Measurements from ENCODE around the gene WWOX.

Gene WWOX

DNA sequence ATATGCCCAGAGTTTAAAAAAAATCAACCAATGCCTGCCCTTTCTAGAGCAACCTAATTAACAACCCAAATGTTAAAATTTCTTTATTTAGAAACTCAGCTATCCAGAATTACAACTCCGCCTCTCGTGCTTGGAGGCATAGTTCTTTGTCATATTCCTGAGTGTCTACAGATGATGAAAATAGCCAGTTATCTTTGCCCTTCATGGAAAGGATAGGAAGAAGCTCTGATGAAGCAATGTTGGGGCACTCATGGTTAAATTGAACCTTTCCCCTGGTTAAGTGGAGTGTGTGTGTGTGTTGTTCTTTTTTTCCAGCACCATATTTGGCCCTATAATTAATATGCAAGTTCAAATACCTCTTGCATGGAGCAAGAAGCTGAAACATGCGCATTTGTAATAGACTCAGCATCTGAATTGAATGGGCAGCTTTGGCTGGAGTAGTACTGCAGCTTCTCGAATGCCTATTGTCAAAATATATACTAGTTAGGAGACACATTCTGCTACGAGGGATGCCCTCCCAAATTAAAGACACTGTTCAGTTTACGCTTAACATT lies 506.2 kb downstream of the WWOX start:
- H3K4me3 ChIP-seq (ENCODE audit: insufficient read depth, low read depth, low read length, poor library complexity, severe bottlenecking), result no peak overlapping the region
- no peaks in the 10 kb centered on the region for H3K9me3 ChIP-seq (ENCODE audit: control insufficient read depth, low read length)
- no peak for DNase-seq
- no peak overlapping the region for H3K27ac ChIP-seq (ENCODE audit: insufficient read depth, low read length, poor library complexity, severe bottlenecking)
- H3K36me3 ChIP-seq (ENCODE audit: control insufficient read depth, insufficient read depth, low read length), result no peaks in the 10 kb centered on the region
- H3K4me1 ChIP-seq (ENCODE audit: control insufficient read depth, insufficient read depth, low read length, poor library complexity, severe bottlenecking), result no peaks in the 10 kb centered on the region
- no peaks in the 10 kb centered on the region for H3K27me3 ChIP-seq (replicated peaks; ENCODE audit: control insufficient read depth, insufficient read depth, low read length, poor library complexity, severe bottlenecking)

DNA sequence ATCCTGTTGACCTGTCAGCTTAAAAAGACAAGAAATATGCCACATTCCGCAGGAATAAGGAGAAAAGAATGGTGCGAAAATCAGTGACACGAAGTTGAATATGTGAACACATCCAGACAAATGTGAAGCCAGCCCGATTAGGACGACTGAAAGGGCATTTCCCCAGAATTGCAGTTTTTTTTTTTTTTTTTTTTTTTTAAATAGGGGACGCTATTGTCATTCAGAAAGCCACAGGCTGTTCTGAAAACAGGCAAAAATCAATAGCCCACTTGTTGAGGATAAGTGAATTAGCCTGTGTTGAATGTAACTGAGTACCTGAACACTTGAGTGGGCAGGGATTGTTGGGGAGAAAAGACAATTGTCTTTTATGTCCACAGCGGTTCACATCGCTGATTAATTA lies 507.1 kb downstream of the WWOX start:
- Histone ChIP-seq H3K27me3 (replicated peaks; ENCODE audit: control insufficient read depth, insufficient read depth, low read length, poor library complexity, severe bottlenecking) (no peaks in the 10 kb centered on the region), H3K4me1 (ENCODE audit: control insufficient read depth, insufficient read depth, low read length, poor library complexity, severe bottlenecking) (no peaks in the 10 kb centered on the region), H3K4me3 (ENCODE audit: insufficient read depth, low read depth, low read length, poor library complexity, severe bottlenecking) (no peak overlapping the region), H3K27ac (ENCODE audit: insufficient read depth, low read length, poor library complexity, severe bottlenecking) (no peak overlapping the region), H3K9me3 (ENCODE audit: control insufficient read depth, low read length) (no peaks in the 10 kb centered on the region), H3K36me3 (ENCODE audit: control insufficient read depth, insufficient read depth, low read length) (no peaks in the 10 kb centered on the region)
- no peak for DNase-seq

GRCh38 chr16:78607022-78607421 lies 507.6 kb downstream of the WWOX start:
- H3K4me3 ChIP-seq (ENCODE audit: insufficient read depth, low read depth, low read length, poor library complexity, severe bottlenecking), result no peak overlapping the region
- no peaks in the 10 kb centered on the region for H3K4me1 ChIP-seq (ENCODE audit: control insufficient read depth, insufficient read depth, low read length, poor library complexity, severe bottlenecking)
- no peaks in the 10 kb centered on the region for H3K27me3 ChIP-seq (replicated peaks; ENCODE audit: control insufficient read depth, insufficient read depth, low read length, poor library complexity, severe bottlenecking)
- H3K36me3 ChIP-seq (ENCODE audit: control insufficient read depth, insufficient read depth, low read length), result no peaks in the 10 kb centered on the region
- no peak for DNase-seq
- no peaks in the 10 kb centered on the region for H3K9me3 ChIP-seq (ENCODE audit: control insufficient read depth, low read length)
- H3K27ac ChIP-seq (ENCODE audit: insufficient read depth, low read length, poor library complexity, severe bottlenecking), result no peak overlapping the region

- Histone ChIP-seq H3K36me3 (ENCODE audit: control insufficient read depth, insufficient read depth, low read length) (no peaks in the 10 kb centered on the region), H3K4me3 (ENCODE audit: insufficient read depth, low read depth, low read length, poor library complexity, severe bottlenecking) (no peak overlapping the region), H3K27ac (ENCODE audit: insufficient read depth, low read length, poor library complexity, severe bottlenecking) (no peak overlapping the region), H3K27me3 (replicated peaks; ENCODE audit: control insufficient read depth, insufficient read depth, low read length, poor library complexity, severe bottlenecking) (no peaks in the 10 kb centered on the region), H3K9me3 (ENCODE audit: control insufficient read depth, low read length) (no peaks in the 10 kb centered on the region), H3K4me1 (ENCODE audit: control insufficient read depth, insufficient read depth, low read length, poor library complexity, severe bottlenecking) (no peaks in the 10 kb centered on the region)
- no peak for DNase-seq
Measured at GRCh38 chr16:78607465-78607864, 508.0 kb downstream of the WWOX start.

DNA sequence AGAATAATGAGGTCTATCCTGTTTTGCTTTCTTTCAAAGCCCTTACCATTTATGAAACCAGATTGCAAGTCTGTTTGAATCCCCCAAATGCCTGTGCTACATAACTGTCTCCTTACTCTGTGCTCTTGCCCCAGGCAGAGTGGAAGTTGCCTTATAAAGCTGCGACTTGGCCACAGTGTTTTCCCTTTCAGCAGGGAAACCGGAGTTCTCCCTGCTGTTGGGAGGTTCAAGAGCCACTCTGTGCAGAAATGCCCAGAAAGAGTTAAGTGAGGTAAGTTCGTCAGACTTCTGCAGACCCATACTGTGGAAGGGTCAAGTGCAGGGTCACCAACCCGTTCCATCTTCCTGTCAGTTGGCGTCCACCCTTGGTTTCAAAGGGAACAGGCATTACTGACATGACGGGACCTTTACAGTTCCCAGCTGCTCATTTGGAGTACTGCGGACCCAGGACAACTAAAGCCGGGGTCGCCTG lies 508.9 kb downstream of the WWOX start:
- Histone ChIP-seq H3K4me1 (ENCODE audit: control insufficient read depth, insufficient read depth, low read length, poor library complexity, severe bottlenecking) (no peaks in the 10 kb centered on the region), H3K4me3 (ENCODE audit: insufficient read depth, low read depth, low read length, poor library complexity, severe bottlenecking) (no peak overlapping the region), H3K27ac (ENCODE audit: insufficient read depth, low read length, poor library complexity, severe bottlenecking) (no peak overlapping the region), H3K27me3 (replicated peaks; ENCODE audit: control insufficient read depth, insufficient read depth, low read length, poor library complexity, severe bottlenecking) (no peaks in the 10 kb centered on the region), H3K36me3 (ENCODE audit: control insufficient read depth, insufficient read depth, low read length) (no peaks in the 10 kb centered on the region), H3K9me3 (ENCODE audit: control insufficient read depth, low read length) (no peaks in the 10 kb centered on the region)
- no peak for DNase-seq

GRCh38 chr16:78609402-78610274 lies 510.2 kb downstream of the WWOX start:
- Histone ChIP-seq H3K36me3 (ENCODE audit: control insufficient read depth, insufficient read depth, low read length) (no peaks in the 10 kb centered on the region), H3K4me3 (ENCODE audit: insufficient read depth, low read depth, low read length, poor library complexity, severe bottlenecking) (no peak overlapping the region), H3K27me3 (replicated peaks; ENCODE audit: control insufficient read depth, insufficient read depth, low read length, poor library complexity, severe bottlenecking) (no peaks in the 10 kb centered on the region), H3K27ac (ENCODE audit: insufficient read depth, low read length, poor library complexity, severe bottlenecking) (no peak overlapping the region), H3K4me1 (ENCODE audit: control insufficient read depth, insufficient read depth, low read length, poor library complexity, severe bottlenecking) (no peaks in the 10 kb centered on the region), H3K9me3 (ENCODE audit: control insufficient read depth, low read length) (no peaks in the 10 kb centered on the region)
- no peak for DNase-seq

GRCh38 chr16:78611318-78611717 lies 511.9 kb downstream of the WWOX start:
- no peak overlapping the region for H3K27ac ChIP-seq (ENCODE audit: insufficient read depth, low read length, poor library complexity, severe bottlenecking)
- DNase-seq, result no peak

DNA sequence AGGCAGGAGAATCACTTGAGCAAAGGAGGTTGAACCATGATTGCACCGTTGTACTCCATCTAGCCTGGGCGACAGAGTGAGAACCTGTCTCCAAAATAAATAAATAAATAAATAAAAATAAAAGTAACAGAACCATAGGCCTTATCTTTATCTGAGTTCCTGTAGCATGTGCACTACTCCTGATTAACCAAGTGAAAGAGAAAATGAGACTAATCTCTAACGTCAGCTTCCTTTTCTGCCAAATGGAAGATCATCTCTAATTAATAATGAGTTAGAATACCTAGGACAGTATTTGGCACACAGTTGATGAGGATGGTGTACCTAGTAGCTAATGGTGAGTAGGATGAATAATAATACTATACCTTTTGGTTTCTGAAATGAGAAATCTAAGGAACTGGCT lies 520.4 kb downstream of the WWOX start:
- Histone ChIP-seq H3K27ac (ENCODE audit: insufficient read depth, low read length, poor library complexity, severe bottlenecking) (no peak overlapping the region), H3K36me3 (ENCODE audit: control insufficient read depth, insufficient read depth, low read length) (no peaks in the 10 kb centered on the region), H3K27me3 (replicated peaks; ENCODE audit: control insufficient read depth, insufficient read depth, low read length, poor library complexity, severe bottlenecking) (no peaks in the 10 kb centered on the region), H3K9me3 (ENCODE audit: control insufficient read depth, low read length) (peaks cover 4% of the 10 kb centered on the region), H3K4me1 (ENCODE audit: control insufficient read depth, insufficient read depth, low read length, poor library complexity, severe bottlenecking) (no peaks in the 10 kb centered on the region), H3K4me3 (ENCODE audit: insufficient read depth, low read depth, low read length, poor library complexity, severe bottlenecking) (no peak overlapping the region)
- DNase-seq, result no peak

More at GRCh38 chr16:78611318-78611717, 511.9 kb downstream of the WWOX start:
- no peaks in the 10 kb centered on the region for H3K27me3 ChIP-seq (replicated peaks; ENCODE audit: control insufficient read depth, insufficient read depth, low read length, poor library complexity, severe bottlenecking)
- H3K4me3 ChIP-seq (ENCODE audit: insufficient read depth, low read depth, low read length, poor library complexity, severe bottlenecking), result no peak overlapping the region
- H3K36me3 ChIP-seq (ENCODE audit: control insufficient read depth, insufficient read depth, low read length), result no peaks in the 10 kb centered on the region
- H3K4me1 ChIP-seq (ENCODE audit: control insufficient read depth, insufficient read depth, low read length, poor library complexity, severe bottlenecking), result no peaks in the 10 kb centered on the region
- no peaks in the 10 kb centered on the region for H3K9me3 ChIP-seq (ENCODE audit: control insufficient read depth, low read length)

DNA sequence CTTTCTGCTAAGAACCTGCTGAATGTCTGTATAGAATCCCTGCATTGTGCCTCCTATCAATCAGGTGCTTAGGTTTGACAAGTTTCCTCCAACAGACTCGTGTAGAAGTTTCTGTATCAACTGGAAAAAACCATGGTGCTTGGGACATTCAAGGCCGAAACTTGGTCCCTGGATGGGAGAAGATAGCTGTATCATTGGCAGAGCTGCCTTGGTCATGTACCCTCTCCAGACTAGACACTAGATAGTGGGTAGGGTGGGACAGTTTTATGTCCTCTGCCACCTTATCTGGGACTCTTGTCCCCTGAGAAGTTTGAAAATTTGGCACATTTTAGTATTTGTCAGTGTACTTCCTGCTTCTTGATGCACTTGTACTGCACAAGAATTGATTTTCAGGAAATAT lies 520.8 kb downstream of the WWOX start:
- no peaks in the 10 kb centered on the region for H3K36me3 ChIP-seq (ENCODE audit: control insufficient read depth, insufficient read depth, low read length)
- DNase-seq, result no peak

DNA sequence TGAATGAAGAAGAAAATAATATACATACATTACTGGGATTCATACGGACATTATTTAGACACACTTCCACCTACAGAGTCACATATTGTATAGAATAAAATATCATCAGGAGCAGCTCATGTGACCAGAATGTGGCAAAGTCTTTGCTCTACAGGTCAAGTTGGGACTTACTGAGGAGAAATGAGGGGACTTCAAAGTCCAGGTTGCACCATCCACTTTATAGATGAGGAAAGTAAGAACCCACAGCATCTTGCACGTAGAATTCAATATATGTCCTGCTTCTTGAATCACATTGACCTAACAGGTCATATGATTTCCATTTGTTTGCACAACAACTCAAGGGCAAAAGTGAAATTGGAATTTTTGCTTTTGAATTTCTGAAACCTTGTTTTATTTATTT lies 524.3 kb downstream of the WWOX start:
- H3K4me1 ChIP-seq (ENCODE audit: control insufficient read depth, insufficient read depth, low read length, poor library complexity, severe bottlenecking), result no peaks in the 10 kb centered on the region
- no peak for DNase-seq
- H3K9me3 ChIP-seq (ENCODE audit: control insufficient read depth, low read length), result peaks cover 4% of the 10 kb centered on the region
- no peaks in the 10 kb centered on the region for H3K36me3 ChIP-seq (ENCODE audit: control insufficient read depth, insufficient read depth, low read length)
- H3K4me3 ChIP-seq (ENCODE audit: insufficient read depth, low read depth, low read length, poor library complexity, severe bottlenecking), result no peak overlapping the region
- H3K27ac ChIP-seq (ENCODE audit: insufficient read depth, low read length, poor library complexity, severe bottlenecking), result no peak overlapping the region
- H3K27me3 ChIP-seq (replicated peaks; ENCODE audit: control insufficient read depth, insufficient read depth, low read length, poor library complexity, severe bottlenecking), result no peaks in the 10 kb centered on the region

More for the DNA sequence above, 520.8 kb downstream of the WWOX start:
- Histone ChIP-seq H3K4me1 (ENCODE audit: control insufficient read depth, insufficient read depth, low read length, poor library complexity, severe bottlenecking) (no peaks in the 10 kb centered on the region), H3K27ac (ENCODE audit: insufficient read depth, low read length, poor library complexity, severe bottlenecking) (no peak overlapping the region), H3K4me3 (ENCODE audit: insufficient read depth, low read depth, low read length, poor library complexity, severe bottlenecking) (no peak overlapping the region), H3K27me3 (replicated peaks; ENCODE audit: control insufficient read depth, insufficient read depth, low read length, poor library complexity, severe bottlenecking) (no peaks in the 10 kb centered on the region), H3K9me3 (ENCODE audit: control insufficient read depth, low read length) (peaks cover 4% of the 10 kb centered on the region)
